HepG2 (cell line): ENCODE measurements around the gene SRGAP3. TPM values are rescaled to one million over a fixed set of nuclear protein-coding genes. Genes with fewer than 3 reads are reported as not detected.

Experiments
- ATAC-seq: fragments of 200-7000 bp; cut with Tn5 transposase; 3 replicates; pipeline ENCODE4 v1.9.1; 2020; ENCODE audit warnings: mild to moderate bottlenecking, moderate library complexity
- BruUV-seq: library from RNA; stranded (reverse); fragments of 400-500 nt; replicated peaks from 2 replicates; lab custom pipeline; 2021; lab: Mats Ljungman, UMichigan
- CTCF ChIA-PET: fragments of 300-600 bp; formaldehyde crosslinking; extraction: SDS; loops from one replicate; lab custom pipeline; 2021; ENCODE audit warnings: low total read pairs, inconsistent platforms, low intra/inter-chr PET ratio; lab: Yijun Ruan, JAX
- POLR2A ChIA-PET: fragments of 350-600 bp; sonication (Branson Sonifier 250); formaldehyde crosslinking; loops from one replicate; lab custom pipeline; 2020; ENCODE audit warnings: antibody characterized with exemption, inconsistent platforms; lab: Yijun Ruan, JAX
- DNase-seq: peaks from one replicate; pipeline ENCODE4 v3.0.0-alpha.2; 2015; ENCODE audit warnings: low spot score
- FAIRE-seq: peaks from 3 replicates; lab custom pipeline; 2011; peaks lifted over from hg19 to GRCh38; lab: Jason Lieb, UNC
- H2AFZ ChIP-seq: one replicate; pipeline ENCODE4 v1.6.1; 2011; ENCODE audit warnings: low read length, inconsistent platforms
- H3K27ac ChIP-seq: fragments of 300-600 bp; 3 replicates; pipeline ENCODE4 v1.8.0; 2011; ENCODE audit warnings: mixed run types, mild to moderate bottlenecking, mixed read lengths, low read length, inconsistent platforms; ENCODE audit not compliant: insufficient read depth; ENCODE audit errors: extremely low read length
- H3K27me3 ChIP-seq, 2 experiments: fragments of 200-600 bp in 1 of 2; 2 replicates in 1 of 2; 3 replicates in 1 of 2; pipeline versions ENCODE4 v1.6.0 to v1.8.0; 2011; ENCODE audit warnings: low read length in 2 of 2, mild to moderate bottlenecking in 2 of 2, moderate library complexity in 2 of 2, inconsistent platforms in 1 of 2; ENCODE audit not compliant: insufficient read depth in 2 of 2, control insufficient read depth in 1 of 2
- H3K36me3 ChIP-seq, 2 experiments: fragments of 200-600 bp in 1 of 2; replicated peaks in 1 of 2; 2 replicates in 1 of 2; 3 replicates in 1 of 2; pipeline versions ENCODE4 v1.5.1 to v1.8.0; 2011; ENCODE audit warnings: low read length in 2 of 2, inconsistent platforms in 1 of 2; ENCODE audit not compliant: insufficient read depth in 2 of 2, control insufficient read depth in 1 of 2
- H3K4me1 ChIP-seq: 2 replicates; pipeline ENCODE4 v1.5.1; 2012; ENCODE audit warnings: low read length, inconsistent platforms; ENCODE audit not compliant: insufficient read depth
- H3K4me2 ChIP-seq: 2 replicates; pipeline ENCODE4 v1.6.0; 2011; ENCODE audit warnings: low read depth, low read length, inconsistent platforms
- H3K4me3 ChIP-seq, 3 experiments: fragments of 200-600 bp in 1 of 3; sonication (generic), shearing (Covaris generic) in 1 of 3; replicated peaks in 1 of 3; 2 replicates each; pipeline ENCODE4 v1.5.1; 2011 to 2016; ENCODE audit warnings: low read length in 3 of 3, inconsistent platforms in 2 of 3, low read depth in 2 of 3, mild to moderate bottlenecking in 2 of 3, control low read depth in 1 of 3, mixed read lengths in 1 of 3; ENCODE audit not compliant: insufficient read depth in 1 of 3
- H3K79me2 ChIP-seq: one replicate; pipeline ENCODE4 v1.6.1; 2011; ENCODE audit warnings: low read length, inconsistent platforms; ENCODE audit not compliant: insufficient read depth
- H3K9ac ChIP-seq: 2 replicates; pipeline ENCODE4 v1.6.0; 2011; ENCODE audit warnings: mild to moderate bottlenecking, low read depth, low read length, inconsistent platforms; ENCODE audit not compliant: insufficient read depth
- H3K9me3 ChIP-seq: 2 replicates; pipeline ENCODE4 v1.5.1; 2012; ENCODE audit warnings: mild to moderate bottlenecking, low read length
- H4K20me1 ChIP-seq: 2 replicates; pipeline ENCODE4 v1.6.0; 2011; ENCODE audit warnings: inconsistent platforms, mild to moderate bottlenecking, low read length, moderate library complexity; ENCODE audit not compliant: insufficient read depth
- CHD4 ChIP-seq: fragments of 200-600 bp; sonication (generic); IDR thresholded peaks from 2 replicates; pipeline ENCODE4 v1.7.0; 2017; ENCODE audit warnings: mild to moderate bottlenecking, low read length, borderline replicate concordance
- EED ChIP-seq: sonication (generic); formaldehyde crosslinking; IDR thresholded peaks from 2 replicates; pipeline ENCODE4 v1.5.0; 2020; ENCODE audit warnings: mild to moderate bottlenecking, missing genetic modification reagents
- HOXA7 ChIP-seq: sonication (generic); formaldehyde crosslinking; IDR thresholded peaks from 2 replicates; pipeline ENCODE4 v1.8.1; 2022; ENCODE audit warnings: mild to moderate bottlenecking, missing genetic modification reagents, moderate library complexity
- KLF16 ChIP-seq, 2 experiments: sonication (generic) in 1 of 2; formaldehyde crosslinking in 1 of 2; IDR thresholded peaks; 2 replicates each; pipeline versions ENCODE4 v1.6.1 to v1.8.0; 2016 to 2023; ENCODE audit warnings: missing genetic modification reagents in 2 of 2, missing compliant biosample characterization in 1 of 2
- MAFG ChIP-seq: sonication (generic); formaldehyde crosslinking; IDR thresholded peaks from 2 replicates; pipeline ENCODE4 v1.5.1; 2020; ENCODE audit warnings: mild to moderate bottlenecking, missing genetic modification reagents
- PAF1 ChIP-seq: IDR thresholded peaks from 2 replicates; pipeline ENCODE4 v1.6.1; 2016; ENCODE audit warnings: missing genetic modification reagents, missing compliant biosample characterization
- RORA ChIP-seq: sonication (generic); formaldehyde crosslinking; IDR thresholded peaks from 2 replicates; pipeline ENCODE4 v1.5.0; 2020; ENCODE audit warnings: mild to moderate bottlenecking, missing genetic modification reagents, moderate library complexity
- TCF7L2 ChIP-seq: IDR thresholded peaks from 2 replicates; pipeline ENCODE4 v1.6.1; 2011; ENCODE audit warnings: mild to moderate bottlenecking, low read depth, low read length, moderate library complexity
- YEATS4 ChIP-seq: sonication (generic); formaldehyde crosslinking; IDR thresholded peaks from 2 replicates; pipeline ENCODE4 v1.4.0; 2020; ENCODE audit warnings: missing genetic modification reagents, borderline replicate concordance
- ZBTB20 ChIP-seq: sonication (generic); formaldehyde crosslinking; IDR thresholded peaks from 2 replicates; pipeline ENCODE4 v1.8.1; 2023; ENCODE audit warnings: missing genetic modification reagents, low read depth, mild to moderate bottlenecking, borderline replicate concordance
- ZIK1 ChIP-seq: sonication (generic); formaldehyde crosslinking; IDR thresholded peaks from 2 replicates; pipeline ENCODE4 v1.5.0; 2020; ENCODE audit warnings: mild to moderate bottlenecking, low read depth, missing genetic modification reagents, borderline replicate concordance
- ZNF354B ChIP-seq: sonication (generic); formaldehyde crosslinking; IDR thresholded peaks from 2 replicates; pipeline ENCODE4 v1.8.0; 2022; ENCODE audit warnings: mild to moderate bottlenecking, missing genetic modification reagents
- ZNF567 ChIP-seq: sonication (generic); formaldehyde crosslinking; IDR thresholded peaks from 2 replicates; pipeline ENCODE4 v1.8.1; 2023; ENCODE audit warnings: mild to moderate bottlenecking, missing genetic modification reagents, borderline replicate concordance
- WGBS: methylation state at CpG from one replicate; pipeline ENCODE4 v1.1.6; 2017; ENCODE audit warnings: low lambda C conversion rate; 5-methylcytosine and 5-hydroxymethylcytosine counted together
- in situ Hi-C: cut with HindIII; loops from 2 replicates; pipeline ENCODE4 v1.10.0; 2017; ENCODE audit warnings: low pct_unique_long_range_greater_than_20kb; ENCODE audit not compliant: extremely low pct_ligation_motif_present
- intact Hi-C: fragments of 100-400 bp; cut with micrococcal nuclease; formaldehyde crosslinking; loops from one replicate; pipeline ENCODE4 v1.10.0; 2022; ENCODE audit not compliant: unreplicated experiment
- polyA plus RNA-seq, 8 experiments: library from polyadenylated mRNA; depleted of rRNA in 3 of 8; stranded (reverse) in 7 of 8; unstranded in 1 of 8; fragments of >200 nt; fragmentation: Illumina TruSeq in 4 of 8; extraction: Trizol in 4 of 8; gene quantifications; 2 replicates each; pipeline versions ENCODE4 v1.2.1 to v1.2.3, GENCODE V29; 2011 to 2016; ENCODE audit warnings: low read depth in 4 of 8, missing spikeins in 1 of 8, mixed read lengths in 1 of 8; ENCODE audit not compliant: insufficient read depth in 1 of 8
- total RNA-seq, 5 experiments: library from RNA; depleted of rRNA; stranded (reverse); fragments of >200 nt; fragmentation: Illumina TruSeq; extraction: Trizol; gene quantifications; 2 replicates each; pipeline ENCODE4 v1.2.3, GENCODE V29; 2016; ENCODE audit warnings: low read depth in 1 of 5
- TF ChIP-seq, protein P1 (sequence below): sonication (generic); formaldehyde crosslinking; IDR thresholded peaks from 2 replicates; pipeline ENCODE4 v1.4.0; 2020; ENCODE audit warnings: missing genetic modification reagents

The SRGAP3 gene
- total and polyA plus RNA-seq, 2 of the 13 experiments (the other 11 are each of a cell fraction or from before 2014, with no cell fraction given), result 1.2 to 1.4 TPM

DNA sequence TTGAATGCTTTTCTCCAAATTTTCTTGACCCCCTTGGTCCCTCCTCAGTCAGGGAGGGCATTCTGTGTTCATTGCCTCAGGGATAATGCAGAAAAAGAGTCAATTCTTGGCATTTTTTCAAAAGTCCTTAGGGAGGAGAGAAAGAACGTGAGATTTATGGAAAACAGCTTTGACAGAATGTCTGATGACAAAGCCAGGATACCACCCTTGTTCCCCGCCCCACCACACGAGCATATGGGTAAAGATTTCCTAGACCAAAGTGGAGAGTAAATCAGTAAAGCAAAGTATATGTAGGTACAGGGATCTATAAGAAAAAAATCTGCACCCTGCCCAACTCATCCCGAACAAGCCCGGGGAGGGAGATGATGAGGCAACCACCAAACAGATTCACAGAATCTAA is 11.2 kb downstream of the SRGAP3 start:
- DNase-seq (no peak), ATAC-seq (no peak), FAIRE-seq (no peak)
- WGBS, result 24% methylated on average over 5 of the region's 5 CpGs
- H3K4me1 ChIP-seq, result no peaks in the 10 kb centered on the region
- H3K36me3 ChIP-seq, result no peaks in the 10 kb centered on the region
- POLR2A ChIA-PET, result no interaction called here
- H2AFZ ChIP-seq, result no peak overlapping the region
- H3K4me2 ChIP-seq, result no peak overlapping the region
- no peak overlapping the region for H3K9ac ChIP-seq
- no peak overlapping the region for H3K4me3 ChIP-seq
- no peaks in the 10 kb centered on the region for H3K9me3 ChIP-seq
- H3K27me3 ChIP-seq, result no peaks in the 10 kb centered on the region; a peak in 1 of 5 replicates
- in situ Hi-C loops, result no loop called here
- no peaks in the 10 kb centered on the region for H3K79me2 ChIP-seq
- H3K27ac ChIP-seq, result no peak overlapping the region
- CTCF ChIA-PET, result no interaction called here
- TF ChIP-seq YEATS4 (CRISPR knock-in tag), result no peak
- TF ChIP-seq RORA (CRISPR knock-in tag), result no peak
- no peak for TF ChIP-seq CHD4
- no peak for TF ChIP-seq MAFG (CRISPR knock-in tag)
- no peak for TF ChIP-seq ZNF354B
- TF ChIP-seq PAF1 (CRISPR knock-in tag), result no peak
- no TSS peak for BruUV-seq
- intact Hi-C loops, result no loop called here
- no peaks in the 10 kb centered on the region for H4K20me1 ChIP-seq

DNA sequence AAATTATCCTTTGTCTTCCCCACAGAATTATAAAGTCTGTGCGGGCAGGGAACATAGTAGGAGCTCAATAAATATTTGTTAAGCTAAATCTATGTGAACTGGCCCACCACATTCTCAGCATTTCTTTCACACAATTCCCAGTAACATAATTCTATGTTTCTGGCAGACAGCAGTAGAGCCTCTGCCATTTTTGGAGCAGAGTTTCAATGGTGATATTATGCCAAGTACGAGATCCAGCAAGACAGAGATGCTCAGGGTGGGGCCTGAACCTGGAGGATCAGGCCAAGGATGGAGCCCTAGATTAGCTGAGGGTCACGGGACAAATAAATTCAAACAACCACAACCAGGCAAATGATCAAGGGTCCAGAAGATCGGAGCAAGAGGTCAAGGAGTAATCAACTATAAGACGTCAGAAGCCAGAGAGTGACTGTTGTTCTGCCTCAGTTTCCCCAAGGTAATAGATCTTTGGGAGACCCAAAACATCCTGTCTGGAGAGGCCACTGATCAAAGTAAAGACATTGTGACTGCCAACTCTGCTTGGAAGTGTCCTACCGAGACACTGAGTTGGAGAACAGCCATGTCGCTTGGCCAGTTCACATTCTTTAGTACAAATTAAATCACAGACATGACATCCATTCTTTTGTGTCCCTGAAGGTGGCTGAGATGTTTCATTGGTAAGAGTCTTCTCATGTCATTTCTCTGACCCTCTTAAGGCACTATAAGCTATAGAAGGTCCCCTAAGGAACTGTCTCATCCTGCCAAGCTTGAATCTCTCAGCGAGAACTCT is 15.4 kb downstream of the SRGAP3 start:
- Histone ChIP-seq H3K27me3 (no peaks in the 10 kb centered on the region; a peak in 1 of 5 replicates), H3K9ac (no peak overlapping the region), H3K27ac (no peak overlapping the region), H2AFZ (no peak overlapping the region), H4K20me1 (no peaks in the 10 kb centered on the region), H3K9me3 (no peaks in the 10 kb centered on the region), H3K79me2 (no peaks in the 10 kb centered on the region), H3K4me2 (no peak overlapping the region), H3K4me1 (no peaks in the 10 kb centered on the region), H3K4me3 (no peak overlapping the region), H3K36me3 (no peaks in the 10 kb centered on the region)
- DNase-seq, result no peak
- WGBS, result 73% methylated on average over 8 of the region's 8 CpGs
- FAIRE-seq, result no peak
- intact Hi-C loops, result no loop called here
- in situ Hi-C loops, result no loop called here
- BruUV-seq, result no TSS peak
- ChIA-PET POLR2A (no interaction called here), CTCF (no interaction called here)
- no peak for ATAC-seq
- no peak for TF ChIP-seq HOXA7 (CRISPR knock-in tag)
- no peak for TF ChIP-seq ZBTB20 (CRISPR knock-in tag)
- TF ChIP-seq ZNF567 (CRISPR knock-in tag), result no peak
- TF ChIP-seq ZIK1 (CRISPR knock-in tag), result no peak
- no peak for TF ChIP-seq TCF7L2
- TF ChIP-seq, protein P1, sequence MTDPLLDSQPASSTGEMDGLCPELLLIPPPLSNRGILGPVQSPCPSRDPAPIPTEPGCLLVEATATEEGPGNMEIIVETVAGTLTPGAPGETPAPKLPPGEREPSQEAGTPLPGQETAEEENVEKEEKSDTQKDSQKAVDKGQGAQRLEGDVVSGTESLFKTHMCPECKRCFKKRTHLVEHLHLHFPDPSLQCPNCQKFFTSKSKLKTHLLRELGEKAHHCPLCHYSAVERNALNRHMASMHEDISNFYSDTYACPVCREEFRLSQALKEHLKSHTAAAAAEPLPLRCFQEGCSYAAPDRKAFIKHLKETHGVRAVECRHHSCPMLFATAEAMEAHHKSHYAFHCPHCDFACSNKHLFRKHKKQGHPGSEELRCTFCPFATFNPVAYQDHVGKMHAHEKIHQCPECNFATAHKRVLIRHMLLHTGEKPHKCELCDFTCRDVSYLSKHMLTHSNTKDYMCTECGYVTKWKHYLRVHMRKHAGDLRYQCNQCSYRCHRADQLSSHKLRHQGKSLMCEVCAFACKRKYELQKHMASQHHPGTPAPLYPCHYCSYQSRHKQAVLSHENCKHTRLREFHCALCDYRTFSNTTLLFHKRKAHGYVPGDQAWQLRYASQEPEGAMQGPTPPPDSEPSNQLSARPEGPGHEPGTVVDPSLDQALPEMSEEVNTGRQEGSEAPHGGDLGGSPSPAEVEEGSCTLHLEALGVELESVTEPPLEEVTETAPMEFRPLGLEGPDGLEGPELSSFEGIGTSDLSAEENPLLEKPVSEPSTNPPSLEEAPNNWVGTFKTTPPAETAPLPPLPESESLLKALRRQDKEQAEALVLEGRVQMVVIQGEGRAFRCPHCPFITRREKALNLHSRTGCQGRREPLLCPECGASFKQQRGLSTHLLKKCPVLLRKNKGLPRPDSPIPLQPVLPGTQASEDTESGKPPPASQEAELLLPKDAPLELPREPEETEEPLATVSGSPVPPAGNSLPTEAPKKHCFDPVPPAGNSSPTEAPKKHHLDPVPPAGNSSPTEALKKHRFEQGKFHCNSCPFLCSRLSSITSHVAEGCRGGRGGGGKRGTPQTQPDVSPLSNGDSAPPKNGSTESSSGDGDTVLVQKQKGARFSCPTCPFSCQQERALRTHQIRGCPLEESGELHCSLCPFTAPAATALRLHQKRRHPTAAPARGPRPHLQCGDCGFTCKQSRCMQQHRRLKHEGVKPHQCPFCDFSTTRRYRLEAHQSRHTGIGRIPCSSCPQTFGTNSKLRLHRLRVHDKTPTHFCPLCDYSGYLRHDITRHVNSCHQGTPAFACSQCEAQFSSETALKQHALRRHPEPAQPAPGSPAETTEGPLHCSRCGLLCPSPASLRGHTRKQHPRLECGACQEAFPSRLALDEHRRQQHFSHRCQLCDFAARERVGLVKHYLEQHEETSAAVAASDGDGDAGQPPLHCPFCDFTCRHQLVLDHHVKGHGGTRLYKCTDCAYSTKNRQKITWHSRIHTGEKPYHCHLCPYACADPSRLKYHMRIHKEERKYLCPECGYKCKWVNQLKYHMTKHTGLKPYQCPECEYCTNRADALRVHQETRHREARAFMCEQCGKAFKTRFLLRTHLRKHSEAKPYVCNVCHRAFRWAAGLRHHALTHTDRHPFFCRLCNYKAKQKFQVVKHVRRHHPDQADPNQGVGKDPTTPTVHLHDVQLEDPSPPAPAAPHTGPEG, result no peak
- no peak for TF ChIP-seq EED
- TF ChIP-seq KLF16 (CRISPR knock-in tag; IDR thresholded peaks at IDR 0.05), result no peak
